HepG2 (cell line): Measurements from ENCODE around the gene SMYD2. TPM values are rescaled to one million over a fixed set of nuclear protein-coding genes. Genes with fewer than 3 reads are reported as not detected.
A peak's percentile ranks its signal among the peaks of the same experiment; 100 is the strongest.

Experiments
- ATF1 ChIP-seq: IDR thresholded peaks from 2 replicates; pipeline ENCODE4 v1.6.1; 2016; ENCODE audit warnings: mild to moderate bottlenecking, control low read depth
- BRD4 ChIP-seq: sonication (generic); formaldehyde crosslinking; IDR thresholded peaks from 2 replicates; pipeline ENCODE4 v1.4.0; 2020; ENCODE audit warnings: missing genetic modification reagents
- CHD2 ChIP-seq: IDR thresholded peaks from 2 replicates; pipeline ENCODE4 v1.6.1; 2011; ENCODE audit warnings: low read depth, low read length, improper control_type of control experiment
- ETS1 ChIP-seq: sonication (generic); formaldehyde crosslinking; IDR thresholded peaks from 2 replicates; pipeline ENCODE4 v1.4.0; 2020; ENCODE audit warnings: missing genetic modification reagents
- FOXC1 ChIP-seq: sonication (generic); formaldehyde crosslinking; IDR thresholded peaks from 2 replicates; pipeline ENCODE4 v1.8.0; 2022; ENCODE audit warnings: mild to moderate bottlenecking, missing genetic modification reagents, borderline replicate concordance
- GLI4 ChIP-seq: sonication (generic); formaldehyde crosslinking; IDR thresholded peaks from 2 replicates; pipeline ENCODE4 v1.5.1; 2020; ENCODE audit warnings: missing genetic modification reagents, mild to moderate bottlenecking, moderate library complexity, borderline replicate concordance
- HMGXB4 ChIP-seq, 2 experiments: sonication (generic) in 1 of 2; formaldehyde crosslinking in 1 of 2; IDR thresholded peaks; 2 replicates each; pipeline versions ENCODE4 v1.4.0 to v1.6.1; 2018 to 2020; ENCODE audit warnings: missing genetic modification reagents in 2 of 2, borderline replicate concordance in 1 of 2, low read depth in 1 of 2, mild to moderate bottlenecking in 1 of 2, missing biosample characterization in 1 of 2
- HNF4A ChIP-seq: sonication (generic); formaldehyde crosslinking; IDR thresholded peaks from 2 replicates; pipeline ENCODE4 v1.4.0; 2020; ENCODE audit warnings: missing genetic modification reagents
- IKZF1 ChIP-seq: fragments of 450-650 bp; IDR thresholded peaks from 2 replicates; pipeline ENCODE4 v1.7.1; 2016
- MIXL1 ChIP-seq: IDR thresholded peaks from 2 replicates; pipeline ENCODE4 v1.6.1; 2016
- PHF20 ChIP-seq: sonication (generic); formaldehyde crosslinking; IDR thresholded peaks from 2 replicates; pipeline ENCODE4 v1.5.0; 2020; ENCODE audit warnings: mild to moderate bottlenecking, missing genetic modification reagents
- TAF15 ChIP-seq: fragments of 200-400 bp; formaldehyde crosslinking; IDR thresholded peaks from one replicate; pipeline ENCODE4 v1.6.1; 2018; ENCODE audit warnings: mild to moderate bottlenecking, low read depth, low read length; ENCODE audit not compliant: poor library complexity, severe bottlenecking
- TFE3 ChIP-seq: IDR thresholded peaks from 2 replicates; pipeline ENCODE4 v1.6.1; 2016
- ZNF280B ChIP-seq: sonication (generic); formaldehyde crosslinking; IDR thresholded peaks from 2 replicates; pipeline ENCODE4 v1.5.0; 2020; ENCODE audit warnings: missing genetic modification reagents, mild to moderate bottlenecking, borderline replicate concordance
- ZNF629 ChIP-seq: sonication (generic); formaldehyde crosslinking; conservative IDR thresholded peaks from 2 replicates; pipeline ENCODE4 v1.5.0; 2020; ENCODE audit warnings: missing genetic modification reagents
- ZNF720 ChIP-seq: sonication (generic); formaldehyde crosslinking; IDR thresholded peaks from 2 replicates; pipeline ENCODE4 v1.4.0; 2020; ENCODE audit warnings: missing genetic modification reagents
- ZNF75D ChIP-seq: sonication (generic); formaldehyde crosslinking; IDR thresholded peaks from 2 replicates; pipeline ENCODE4 v1.8.1; 2023; ENCODE audit warnings: missing genetic modification reagents, mild to moderate bottlenecking, borderline replicate concordance
- ZNF776 ChIP-seq: sonication (generic); formaldehyde crosslinking; IDR thresholded peaks from 2 replicates; pipeline ENCODE4 v1.4.0; 2020; ENCODE audit warnings: mild to moderate bottlenecking, missing genetic modification reagents
- ZSCAN30 ChIP-seq: sonication (generic); formaldehyde crosslinking; IDR thresholded peaks from 2 replicates; pipeline ENCODE4 v1.5.0; 2020; ENCODE audit warnings: mild to moderate bottlenecking, missing genetic modification reagents
- polyA plus RNA-seq, 8 experiments: library from polyadenylated mRNA; depleted of rRNA in 3 of 8; stranded (reverse) in 7 of 8; unstranded in 1 of 8; fragments of >200 nt; fragmentation: Illumina TruSeq in 4 of 8; extraction: Trizol in 4 of 8; gene quantifications; 2 replicates each; pipeline versions ENCODE4 v1.2.1 to v1.2.3, GENCODE V29; 2011 to 2016; ENCODE audit warnings: low read depth in 4 of 8, missing spikeins in 1 of 8, mixed read lengths in 1 of 8; ENCODE audit not compliant: insufficient read depth in 1 of 8
- total RNA-seq, 5 experiments: library from RNA; depleted of rRNA; stranded (reverse); fragments of >200 nt; fragmentation: Illumina TruSeq; extraction: Trizol; gene quantifications; 2 replicates each; pipeline ENCODE4 v1.2.3, GENCODE V29; 2016; ENCODE audit warnings: low read depth in 1 of 5
- TF ChIP-seq, protein P1 (sequence below): sonication (generic); formaldehyde crosslinking; IDR thresholded peaks from 2 replicates; pipeline ENCODE4 v1.5.0; 2020; ENCODE audit warnings: missing genetic modification reagents, mild to moderate bottlenecking, borderline replicate concordance
- TF ChIP-seq, protein P2 (sequence below): sonication (generic); formaldehyde crosslinking; IDR thresholded peaks from 2 replicates; pipeline ENCODE4 v1.4.0; 2020; ENCODE audit warnings: missing genetic modification reagents

SMYD2 gene
- total and polyA plus RNA-seq, 2 of the 13 experiments (the other 11 are each of a cell fraction or from before 2014, with no cell fraction given), result 72.7 to 139 TPM

DNA sequence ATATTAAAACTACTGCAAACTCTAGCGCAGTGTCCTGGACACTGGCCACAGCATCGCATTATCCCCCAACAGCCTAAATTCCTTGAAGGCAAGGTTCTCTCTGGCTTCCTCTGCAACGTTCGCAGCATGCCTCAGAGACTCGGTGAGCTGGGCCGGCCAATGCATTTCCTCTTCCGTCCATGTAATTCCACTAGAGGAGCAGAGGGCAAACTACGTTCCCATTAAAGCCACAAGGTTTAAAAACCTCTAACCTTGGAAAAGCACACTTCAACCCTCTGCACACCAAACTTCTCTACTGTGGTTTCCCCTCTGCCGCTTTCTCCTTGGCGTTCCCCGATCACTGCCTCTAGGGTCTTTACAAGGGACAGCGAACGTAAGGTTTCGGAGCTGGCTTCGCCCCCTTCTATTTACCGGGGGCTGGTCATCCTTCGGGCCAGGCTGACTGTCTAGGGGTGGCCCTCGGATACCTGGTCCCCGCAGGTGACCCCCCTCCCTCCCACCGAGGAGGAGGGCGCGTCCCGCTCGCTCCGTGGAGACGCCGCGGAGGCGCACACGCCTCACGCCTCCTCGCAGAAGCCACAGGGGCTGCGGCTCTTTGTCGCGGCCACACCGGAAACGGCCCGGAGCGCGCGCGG lies 456 bp upstream of the SMYD2 start (continued):
- TF ChIP-seq HMGXB4 (CRISPR knock-in tag; IDR thresholded peaks at IDR 0.05; ENCODE audit: borderline replicate concordance in 1 of 2, low read depth in 1 of 2) (peak in 1 of 2 experiments; percentile 52; a peak in 2 of 4 replicates), TFE3 (no peak), ZNF75D (CRISPR knock-in tag) (no peak), ZNF720 (no peak), ZSCAN30 (no peak), BRD4 (peak; percentile 87; the same call in 1 of the 2 replicates), ZNF776 (no peak), CHD2 (no peak), FOXC1 (CRISPR knock-in tag) (peak; percentile 50; the same call in 1 of the 2 replicates), ZNF280B (CRISPR knock-in tag) (no peak), HNF4A (CRISPR knock-in tag) (no peak; the same call in none of the 2 replicates), TAF15 (no peak), PHF20 (CRISPR knock-in tag) (no peak), ATF1 (CRISPR knock-in tag) (no peak), MIXL1 (CRISPR knock-in tag) (no peak; the same call in 1 of the 2 replicates), ETS1 (CRISPR knock-in tag) (no peak), GLI4 (CRISPR knock-in tag) (no peak), ZNF629 (CRISPR knock-in tag) (no peak), IKZF1 (no peak)
- TF ChIP-seq, protein P1, sequence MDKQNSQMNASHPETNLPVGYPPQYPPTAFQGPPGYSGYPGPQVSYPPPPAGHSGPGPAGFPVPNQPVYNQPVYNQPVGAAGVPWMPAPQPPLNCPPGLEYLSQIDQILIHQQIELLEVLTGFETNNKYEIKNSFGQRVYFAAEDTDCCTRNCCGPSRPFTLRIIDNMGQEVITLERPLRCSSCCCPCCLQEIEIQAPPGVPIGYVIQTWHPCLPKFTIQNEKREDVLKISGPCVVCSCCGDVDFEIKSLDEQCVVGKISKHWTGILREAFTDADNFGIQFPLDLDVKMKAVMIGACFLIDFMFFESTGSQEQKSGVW (CRISPR knock-in tag), result no peak
- TF ChIP-seq, protein P2, sequence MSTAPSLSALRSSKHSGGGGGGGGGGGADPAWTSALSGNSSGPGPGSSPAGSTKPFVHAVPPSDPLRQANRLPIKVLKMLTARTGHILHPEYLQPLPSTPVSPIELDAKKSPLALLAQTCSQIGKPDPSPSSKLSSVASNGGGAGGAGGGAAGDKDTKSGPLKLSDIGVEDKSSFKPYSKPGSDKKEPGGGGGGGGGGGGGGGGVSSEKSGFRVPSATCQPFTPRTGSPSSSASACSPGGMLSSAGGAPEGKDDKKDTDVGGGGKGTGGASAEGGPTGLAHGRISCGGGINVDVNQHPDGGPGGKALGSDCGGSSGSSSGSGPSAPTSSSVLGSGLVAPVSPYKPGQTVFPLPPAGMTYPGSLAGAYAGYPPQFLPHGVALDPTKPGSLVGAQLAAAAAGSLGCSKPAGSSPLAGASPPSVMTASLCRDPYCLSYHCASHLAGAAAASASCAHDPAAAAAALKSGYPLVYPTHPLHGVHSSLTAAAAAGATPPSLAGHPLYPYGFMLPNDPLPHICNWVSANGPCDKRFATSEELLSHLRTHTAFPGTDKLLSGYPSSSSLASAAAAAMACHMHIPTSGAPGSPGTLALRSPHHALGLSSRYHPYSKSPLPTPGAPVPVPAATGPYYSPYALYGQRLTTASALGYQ (CRISPR knock-in tag), result no peak
